HEK293 (cell line): Measurements from ENCODE around the gene TXNL1.
A peak's percentile ranks its signal among the peaks of the same experiment; 100 is the strongest.

ENCODE experiments used
- CTCF ChIA-PET: fragments of 350-600 bp; formaldehyde crosslinking; extraction: SDS; loops from one replicate; lab custom pipeline; 2021; ENCODE audit warnings: antibody characterized with exemption; lab: Yijun Ruan, JAX
- POLR2A ChIA-PET: fragments of 300-600 bp; formaldehyde crosslinking; extraction: SDS; loops from one replicate; lab custom pipeline; 2020; ENCODE audit warnings: antibody characterized with exemption, inconsistent platforms; lab: Yijun Ruan, JAX
- H3K27ac ChIP-seq: fragments of 200-500 bp; sonication (Bioruptor generic); 2 replicates; pipeline ENCODE4 v1.5.1; 2014; ENCODE audit warnings: low read depth, low read length, control low read depth, inconsistent platforms; ENCODE audit errors: extremely low read depth
- H3K36me3 ChIP-seq, 2 experiments: fragments of 200-500 bp in 1 of 2; sonication (Bioruptor generic) in 1 of 2; 1 replicate in 1 of 2; 2 replicates in 1 of 2; pipeline ENCODE4 v1.5.1; 2014 to 2017; ENCODE audit warnings: inconsistent platforms in 2 of 2, low read length in 2 of 2; ENCODE audit not compliant: control insufficient read depth in 2 of 2, insufficient read depth in 1 of 2
- H3K4me1 ChIP-seq: fragments of 200-500 bp; sonication (Bioruptor generic); 2 replicates; pipeline ENCODE4 v1.5.1; 2014; ENCODE audit warnings: mild to moderate bottlenecking, low read length, inconsistent platforms; ENCODE audit not compliant: control insufficient read depth, insufficient read depth
- H3K4me3 ChIP-seq: 2 replicates; pipeline ENCODE4 v1.5.1; 2011; ENCODE audit warnings: low read depth, mild to moderate bottlenecking, control low read depth, low read length, moderate library complexity
- H3K9me3 ChIP-seq: fragments of 200-500 bp; sonication (Bioruptor generic); 2 replicates; pipeline ENCODE4 v1.5.1; 2014; ENCODE audit warnings: low read depth, low read length, inconsistent platforms; ENCODE audit not compliant: control insufficient read depth, insufficient read depth
- AEBP2 ChIP-seq: fragments of 450-650 bp; formaldehyde crosslinking; IDR thresholded peaks from 2 replicates; pipeline ENCODE4 v1.5.1; 2016; ENCODE audit warnings: missing biosample characterization, missing genetic modification characterization, borderline replicate concordance
- GLIS1 ChIP-seq: fragments of 450-650 bp; formaldehyde crosslinking; IDR thresholded peaks from 2 replicates; pipeline ENCODE4 v1.5.1; 2016; ENCODE audit warnings: missing biosample characterization, missing genetic modification characterization
- KLF7 ChIP-seq: fragments of 450-650 bp; formaldehyde crosslinking; IDR thresholded peaks from 2 replicates; pipeline ENCODE4 v1.5.1; 2016; ENCODE audit warnings: missing biosample characterization, missing genetic modification characterization, borderline replicate concordance
- PRDM2 ChIP-seq: fragments of 450-650 bp; formaldehyde crosslinking; IDR thresholded peaks from 2 replicates; pipeline ENCODE4 v1.5.1; 2016; ENCODE audit warnings: missing biosample characterization, missing genetic modification characterization, borderline replicate concordance
- ZBTB20 ChIP-seq: fragments of 450-650 bp; formaldehyde crosslinking; IDR thresholded peaks from 2 replicates; pipeline ENCODE4 v1.5.1; 2016; ENCODE audit warnings: missing biosample characterization, missing genetic modification characterization
- ZBTB48 ChIP-seq: fragments of 450-650 bp; formaldehyde crosslinking; IDR thresholded peaks from 2 replicates; pipeline ENCODE4 v1.5.1; 2016; ENCODE audit warnings: missing biosample characterization, missing genetic modification characterization
- ZNF169 ChIP-seq: fragments of 450-650 bp; formaldehyde crosslinking; IDR thresholded peaks from 2 replicates; pipeline ENCODE4 v1.5.1; 2016; ENCODE audit warnings: missing biosample characterization, missing genetic modification characterization
- ZNF610 ChIP-seq: fragments of 450-650 bp; formaldehyde crosslinking; IDR thresholded peaks from 2 replicates; pipeline ENCODE4 v1.5.1; 2016; ENCODE audit warnings: missing biosample characterization, missing genetic modification characterization, borderline replicate concordance
- ZNF664 ChIP-seq: fragments of 450-650 bp; formaldehyde crosslinking; IDR thresholded peaks from 2 replicates; pipeline ENCODE4 v1.5.1; 2016; ENCODE audit warnings: missing biosample characterization, missing genetic modification characterization
- ZNF791 ChIP-seq: fragments of 450-650 bp; formaldehyde crosslinking; IDR thresholded peaks from 2 replicates; pipeline ENCODE4 v1.5.1; 2016; ENCODE audit warnings: missing biosample characterization, missing genetic modification characterization

The TXNL1 gene

DNA sequence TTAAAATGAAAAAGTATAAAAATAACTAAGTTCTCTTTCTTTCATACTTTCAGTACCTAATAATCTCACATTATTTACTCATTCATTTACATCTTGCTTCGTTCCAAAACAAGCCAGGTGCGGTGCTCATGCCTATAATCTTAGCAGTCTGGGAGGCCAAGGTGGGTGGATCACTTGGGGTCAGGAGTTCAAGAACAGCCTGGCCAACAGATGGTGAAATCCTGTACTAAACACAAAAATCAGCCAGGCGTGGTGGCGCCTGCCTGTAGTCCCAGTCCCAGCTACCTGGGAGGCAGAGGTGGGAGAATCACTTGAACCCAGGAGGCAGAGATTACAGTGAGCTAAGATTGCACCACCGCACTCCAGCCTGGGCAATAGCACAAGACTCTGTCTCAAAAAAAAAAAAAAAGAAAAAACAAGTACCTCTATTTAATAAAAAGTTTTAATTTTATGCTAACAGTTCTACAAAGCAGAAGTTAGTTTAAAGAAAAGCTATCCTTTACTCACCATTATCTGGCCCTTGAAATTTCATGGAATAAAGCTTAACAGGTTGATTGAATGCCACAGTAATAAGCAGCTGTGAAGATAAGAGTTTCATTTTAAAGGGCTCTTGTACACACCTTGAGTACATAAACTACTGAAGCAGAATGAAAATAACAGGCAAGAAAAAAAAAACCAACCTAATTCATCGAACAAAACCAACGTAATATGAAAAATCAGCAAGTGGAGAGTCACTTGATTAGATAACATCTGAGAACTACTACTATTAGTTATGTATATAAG is 22.5 kb downstream of the TXNL1 start:
- Histone ChIP-seq H3K4me1 (no peaks in the 10 kb centered on the region), H3K9me3 (no peaks in the 10 kb centered on the region), H3K27ac (no peak overlapping the region), H3K4me3 (no peak overlapping the region), H3K36me3 (peaks cover 53 to 95% of the 10 kb centered on the region in 2 experiments)
- POLR2A ChIA-PET: interaction anchor here (0.9 kb wide), 1 partner anchor 22 kb away, joined by 3 read pairs; no protein-coding TSS in a partner anchor
- TF ChIP-seq AEBP2 (tag by site-specific recombination): no peak
- peak; percentile 41 for TF ChIP-seq GLIS1
- CTCF ChIA-PET: no interaction called here

GRCh38 chr18:56606618-56607017 is 31.8 kb downstream of the TXNL1 start:
- no peak for TF ChIP-seq KLF7 (tag by site-specific recombination)
- no peak for TF ChIP-seq ZBTB48 (tag by site-specific recombination)
- no peak for TF ChIP-seq ZBTB20 (tag by site-specific recombination)
- Histone ChIP-seq H3K27ac (no peak overlapping the region), H3K4me3 (no peak overlapping the region), H3K9me3 (no peaks in the 10 kb centered on the region), H3K4me1 (no peaks in the 10 kb centered on the region), H3K36me3 (peaks cover 45 to 62% of the 10 kb centered on the region in 2 experiments)
- CTCF ChIA-PET: interaction anchor here (0.5 kb wide), 1 partner anchor 739 kb away, joined by 3 read pairs; no protein-coding TSS in a partner anchor
- POLR2A ChIA-PET: no interaction called here

DNA sequence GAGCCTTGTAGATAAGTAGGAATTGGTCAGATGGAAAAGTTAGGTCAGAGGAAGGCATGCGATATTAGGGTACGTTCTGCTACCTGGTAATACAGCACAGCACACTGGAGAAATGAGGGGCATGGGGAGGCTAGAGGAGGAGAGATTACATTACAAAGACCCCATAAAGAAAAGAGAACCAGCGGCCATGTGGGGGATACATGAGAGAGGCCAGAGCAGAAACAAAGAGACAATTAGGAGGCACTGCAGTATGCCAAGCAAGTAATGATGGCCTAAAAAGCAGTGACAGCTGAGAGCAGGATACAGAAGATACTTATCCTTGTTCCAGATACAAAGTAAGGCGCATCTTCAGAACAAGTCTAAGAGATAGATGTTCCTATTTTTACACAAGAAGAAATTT is 40.0 kb downstream of the TXNL1 start:
- Histone ChIP-seq H3K27ac (no peak overlapping the region), H3K4me3 (no peak overlapping the region), H3K36me3 (peaks cover 4 to 12% of the 10 kb centered on the region in 2 experiments)
- ChIA-PET POLR2A (no interaction called here), CTCF (interaction anchor here (1.0 kb wide), 1 partner anchor 964 kb away, joined by 3 read pairs; no protein-coding TSS in a partner anchor)
- TF ChIP-seq ZNF664 (no peak), ZNF169 (tag by site-specific recombination) (no peak), ZNF610 (tag by site-specific recombination) (no peak), PRDM2 (tag by site-specific recombination) (no peak), ZNF791 (tag by site-specific recombination) (no peak)
- TF ChIP-seq, all 188 proteins: peak for 0
- H3K4me1 ChIP-seq: no peaks in the 10 kb centered on the region
- H3K9me3 ChIP-seq: no peaks in the 10 kb centered on the region
